Activated effector memory CD4-positive, alpha-beta T cell treated with anti-CD3 and anti-CD28 coated beads, Interleukin-2, amount 50 U/mL, for 16 hours (primary cell): ENCODE measurements around the gene CDC23.

Source experiments
- DNase-seq: peaks from one replicate; pipeline ENCODE4 v3.0.0-alpha.2; 2020

CDC23 gene

DNA sequence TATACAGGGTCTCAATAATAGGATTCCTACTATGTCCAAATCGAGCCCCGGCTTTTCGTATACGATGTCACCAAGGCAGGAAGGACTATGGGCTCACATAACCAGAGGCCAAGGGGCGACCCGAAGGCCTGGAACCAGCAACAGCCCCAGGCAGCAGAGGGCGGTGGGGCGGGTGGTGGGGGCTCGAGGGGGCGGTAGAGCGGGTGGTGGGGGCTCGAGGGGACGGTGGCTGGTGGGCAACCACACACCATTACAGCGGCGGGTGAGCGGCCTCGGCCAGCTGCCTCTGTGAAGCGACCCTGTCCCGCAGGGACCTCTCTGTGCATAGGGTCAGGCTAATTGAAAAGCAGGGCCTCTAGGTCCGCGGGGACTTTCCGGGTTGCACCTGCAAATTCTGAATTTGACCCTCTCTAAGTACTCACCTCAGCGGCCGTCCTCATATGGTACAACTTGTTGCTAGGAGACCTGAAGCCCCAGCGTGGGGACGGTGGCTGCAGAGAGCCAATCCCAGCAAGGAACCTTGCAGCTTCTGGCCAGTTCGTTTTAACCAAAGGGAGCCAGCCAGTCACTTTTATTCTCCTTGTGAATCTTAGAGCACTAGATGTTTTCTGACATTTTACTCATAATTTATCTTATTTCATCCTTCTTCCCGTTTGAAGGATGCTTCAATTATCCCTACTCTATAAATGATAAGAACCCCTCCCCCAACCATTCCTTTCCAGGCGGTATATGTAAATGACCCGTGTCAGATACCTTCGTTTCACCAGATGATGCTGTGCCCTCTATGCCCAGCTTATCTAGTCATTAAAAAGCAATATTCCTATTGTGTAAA lies 74.0 kb downstream of the CDC23 start, which contains the start of gene NME5:
Gene NME5, minus strand, starts transcription at position 480 of the 832 bp plus-strand sequence. CDS start 648 bp downstream, outside the sequence.
- no peak for DNase-seq
